Measurements from ENCODE around the gene TMEM87A.

TMEM87A gene

GRCh38 chr15:42284551-42284950 is 11.3 kb upstream of the TMEM87A start:
- Histone ChIP-seq H3K36me3 (peaks cover 23% of the 10 kb centered on the region), H3K9me3 (no peaks in the 10 kb centered on the region), H3K27ac (peak overlapping the region; percentile 52), H3K27me3 (no peaks in the 10 kb centered on the region), H3K4me3 (ENCODE audit: low read depth in 1 of 2, low read length in 1 of 2) (no peak overlapping the region), H3K4me1 (ENCODE audit: control insufficient read depth in 1 of 2, insufficient read depth in 1 of 2, low read depth in 1 of 2, low read length in 1 of 2) (peaks cover 26 to 31% of the 10 kb centered on the region in 2 experiments)
- TF ChIP-seq, protein P1, sequence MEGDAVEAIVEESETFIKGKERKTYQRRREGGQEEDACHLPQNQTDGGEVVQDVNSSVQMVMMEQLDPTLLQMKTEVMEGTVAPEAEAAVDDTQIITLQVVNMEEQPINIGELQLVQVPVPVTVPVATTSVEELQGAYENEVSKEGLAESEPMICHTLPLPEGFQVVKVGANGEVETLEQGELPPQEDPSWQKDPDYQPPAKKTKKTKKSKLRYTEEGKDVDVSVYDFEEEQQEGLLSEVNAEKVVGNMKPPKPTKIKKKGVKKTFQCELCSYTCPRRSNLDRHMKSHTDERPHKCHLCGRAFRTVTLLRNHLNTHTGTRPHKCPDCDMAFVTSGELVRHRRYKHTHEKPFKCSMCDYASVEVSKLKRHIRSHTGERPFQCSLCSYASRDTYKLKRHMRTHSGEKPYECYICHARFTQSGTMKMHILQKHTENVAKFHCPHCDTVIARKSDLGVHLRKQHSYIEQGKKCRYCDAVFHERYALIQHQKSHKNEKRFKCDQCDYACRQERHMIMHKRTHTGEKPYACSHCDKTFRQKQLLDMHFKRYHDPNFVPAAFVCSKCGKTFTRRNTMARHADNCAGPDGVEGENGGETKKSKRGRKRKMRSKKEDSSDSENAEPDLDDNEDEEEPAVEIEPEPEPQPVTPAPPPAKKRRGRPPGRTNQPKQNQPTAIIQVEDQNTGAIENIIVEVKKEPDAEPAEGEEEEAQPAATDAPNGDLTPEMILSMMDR (IDR thresholded peaks at IDR 0.05), result no peak

DNA sequence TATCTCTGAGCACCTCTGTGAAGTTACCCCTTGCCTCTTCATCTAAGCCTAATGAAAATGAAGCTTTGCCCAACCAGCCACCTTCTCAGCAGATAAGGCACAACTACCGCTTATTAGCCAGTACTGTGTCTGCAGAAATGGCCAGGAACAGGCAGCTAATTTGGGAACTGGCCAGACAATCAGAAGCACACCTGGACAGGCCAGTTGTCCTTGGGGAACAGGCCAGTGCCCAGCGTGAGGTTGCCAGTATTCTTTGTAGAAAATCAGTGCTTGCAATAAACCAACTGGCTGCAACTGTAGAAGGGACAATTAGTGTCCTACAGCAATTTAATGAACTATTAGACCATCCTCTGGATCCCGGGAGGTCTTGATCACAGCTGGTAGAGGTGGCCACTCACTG is 10.4 kb upstream of the TMEM87A start:
- Histone ChIP-seq H3K36me3 (peaks cover 19% of the 10 kb centered on the region), H3K27me3 (no peaks in the 10 kb centered on the region), H3K9me3 (no peaks in the 10 kb centered on the region), H3K4me3 (ENCODE audit: low read depth in 1 of 2, low read length in 1 of 2) (no peak overlapping the region), H3K27ac (no peak overlapping the region), H3K4me1 (ENCODE audit: control insufficient read depth in 1 of 2, insufficient read depth in 1 of 2, low read depth in 1 of 2, low read length in 1 of 2) (peaks cover 35 to 40% of the 10 kb centered on the region in 2 experiments)
- TF ChIP-seq, protein P1 (IDR thresholded peaks at IDR 0.05), result no peak

GRCh38 chr15:42282926-42283325 is 9.7 kb upstream of the TMEM87A start:
- H3K9me3 ChIP-seq, result no peaks in the 10 kb centered on the region
- peaks cover 36 to 43% of the 10 kb centered on the region in 2 experiments for H3K4me1 ChIP-seq (ENCODE audit: control insufficient read depth in 1 of 2, insufficient read depth in 1 of 2, low read depth in 1 of 2, low read length in 1 of 2)
- H3K4me3 ChIP-seq (ENCODE audit: low read depth in 1 of 2, low read length in 1 of 2), result no peak overlapping the region
- no peaks in the 10 kb centered on the region for H3K27me3 ChIP-seq
- peaks cover 16% of the 10 kb centered on the region for H3K36me3 ChIP-seq
- TF ChIP-seq, protein P1 (IDR thresholded peaks at IDR 0.05), result no peak
- H3K27ac ChIP-seq, result no peak overlapping the region

- peaks cover 36 to 43% of the 10 kb centered on the region in 2 experiments for H3K4me1 ChIP-seq (ENCODE audit: control insufficient read depth in 1 of 2, insufficient read depth in 1 of 2, low read depth in 1 of 2, low read length in 1 of 2)
- H3K36me3 ChIP-seq, result peaks cover 16% of the 10 kb centered on the region
These were observed 9.1 kb upstream of the TMEM87A start for GRCh38 chr15:42282344-42282743.

GRCh38 chr15:42279234-42279723 is 6.0 kb upstream of the TMEM87A start:
- peaks cover 16% of the 10 kb centered on the region for H3K36me3 ChIP-seq
- TF ChIP-seq, protein P1 (IDR thresholded peaks at IDR 0.05), result no peak
- H3K4me1 ChIP-seq (ENCODE audit: control insufficient read depth in 1 of 2, insufficient read depth in 1 of 2, low read depth in 1 of 2, low read length in 1 of 2), result peaks cover 33 to 49% of the 10 kb centered on the region in 2 experiments
- H3K27ac ChIP-seq, result peak overlapping the region; percentile 75
- H3K9me3 ChIP-seq, result no peaks in the 10 kb centered on the region
- H3K27me3 ChIP-seq, result no peaks in the 10 kb centered on the region
- no peak overlapping the region for H3K4me3 ChIP-seq (ENCODE audit: low read depth in 1 of 2, low read length in 1 of 2)

More at GRCh38 chr15:42282344-42282743, 9.1 kb upstream of the TMEM87A start:
- no peak overlapping the region for H3K4me3 ChIP-seq (ENCODE audit: low read depth in 1 of 2, low read length in 1 of 2)
- H3K27ac ChIP-seq, result no peak overlapping the region
- H3K9me3 ChIP-seq, result no peaks in the 10 kb centered on the region
- TF ChIP-seq, protein P1 (IDR thresholded peaks at IDR 0.05), result no peak
- no peaks in the 10 kb centered on the region for H3K27me3 ChIP-seq
